Ishikawa (cell line): ENCODE results near the gene CNTN4.

Source experiments
- CREB1 ChIP-seq: IDR thresholded peaks from 2 replicates; pipeline ENCODE4 v1.6.1; 2012; ENCODE audit warnings: low read depth
- EP300 ChIP-seq: IDR thresholded peaks from 2 replicates; pipeline ENCODE4 v1.6.1; 2012; ENCODE audit warnings: borderline replicate concordance
- FOXM1 ChIP-seq: IDR thresholded peaks from 2 replicates; pipeline ENCODE4 v1.6.1; 2012; ENCODE audit warnings: low read depth, borderline replicate concordance
- RAD21 ChIP-seq: IDR thresholded peaks from 2 replicates; pipeline ENCODE4 v1.6.1; 2012; ENCODE audit warnings: low read depth
- TAF1 ChIP-seq: IDR thresholded peaks from 2 replicates; pipeline ENCODE4 v1.6.1; 2012; ENCODE audit warnings: low read depth, mild to moderate bottlenecking
- TCF12 ChIP-seq: IDR thresholded peaks from 2 replicates; pipeline ENCODE4 v1.6.1; 2012; ENCODE audit warnings: low read depth
- TEAD4 ChIP-seq: IDR thresholded peaks from 2 replicates; pipeline ENCODE4 v1.6.1; 2012
- YY1 ChIP-seq: IDR thresholded peaks from 2 replicates; pipeline ENCODE4 v1.6.1; 2012; ENCODE audit warnings: low read depth
- TF ChIP-seq, protein P1 (sequence below): IDR thresholded peaks from 2 replicates; pipeline ENCODE4 v1.6.1; 2012
- TF ChIP-seq, protein P2 (sequence below): IDR thresholded peaks from 2 replicates; pipeline ENCODE4 v1.6.1; 2012
- TF ChIP-seq, protein P3 (sequence below): IDR thresholded peaks from 2 replicates; pipeline ENCODE4 v1.6.1; 2012; ENCODE audit warnings: low read depth, mild to moderate bottlenecking

DNA sequence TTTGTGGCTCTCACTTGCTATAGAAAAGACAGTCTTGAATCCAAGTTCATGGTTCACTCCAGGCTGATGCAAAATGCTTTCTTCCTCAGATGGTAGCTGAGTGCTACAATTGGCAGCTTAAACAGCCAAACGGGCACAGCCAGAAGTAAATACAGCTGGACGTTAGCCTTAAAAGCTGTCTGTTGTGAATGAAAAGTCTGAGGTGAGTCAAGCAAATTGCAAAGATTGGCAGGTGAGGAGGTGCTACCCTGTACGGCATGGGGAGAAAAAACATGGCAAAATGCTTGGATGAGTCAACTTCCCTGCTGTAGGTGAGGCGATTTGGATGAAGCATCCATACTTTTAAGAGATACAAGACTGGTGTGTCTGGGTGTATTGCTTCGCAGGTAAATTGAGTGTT lies 971.1 kb downstream of the CNTN4 start:
- TF ChIP-seq RAD21 = no peak
- TF ChIP-seq, protein P1, sequence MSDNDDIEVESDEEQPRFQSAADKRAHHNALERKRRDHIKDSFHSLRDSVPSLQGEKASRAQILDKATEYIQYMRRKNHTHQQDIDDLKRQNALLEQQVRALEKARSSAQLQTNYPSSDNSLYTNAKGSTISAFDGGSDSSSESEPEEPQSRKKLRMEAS = no peak
- no peak for TF ChIP-seq YY1
- no peak for TF ChIP-seq TAF1
- no peak for TF ChIP-seq CREB1
- TF ChIP-seq, protein P2, sequence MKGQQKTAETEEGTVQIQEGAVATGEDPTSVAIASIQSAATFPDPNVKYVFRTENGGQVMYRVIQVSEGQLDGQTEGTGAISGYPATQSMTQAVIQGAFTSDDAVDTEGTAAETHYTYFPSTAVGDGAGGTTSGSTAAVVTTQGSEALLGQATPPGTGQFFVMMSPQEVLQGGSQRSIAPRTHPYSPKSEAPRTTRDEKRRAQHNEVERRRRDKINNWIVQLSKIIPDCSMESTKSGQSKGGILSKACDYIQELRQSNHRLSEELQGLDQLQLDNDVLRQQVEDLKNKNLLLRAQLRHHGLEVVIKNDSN = no peak
- no peak for TF ChIP-seq FOXM1
- TF ChIP-seq, protein P3, sequence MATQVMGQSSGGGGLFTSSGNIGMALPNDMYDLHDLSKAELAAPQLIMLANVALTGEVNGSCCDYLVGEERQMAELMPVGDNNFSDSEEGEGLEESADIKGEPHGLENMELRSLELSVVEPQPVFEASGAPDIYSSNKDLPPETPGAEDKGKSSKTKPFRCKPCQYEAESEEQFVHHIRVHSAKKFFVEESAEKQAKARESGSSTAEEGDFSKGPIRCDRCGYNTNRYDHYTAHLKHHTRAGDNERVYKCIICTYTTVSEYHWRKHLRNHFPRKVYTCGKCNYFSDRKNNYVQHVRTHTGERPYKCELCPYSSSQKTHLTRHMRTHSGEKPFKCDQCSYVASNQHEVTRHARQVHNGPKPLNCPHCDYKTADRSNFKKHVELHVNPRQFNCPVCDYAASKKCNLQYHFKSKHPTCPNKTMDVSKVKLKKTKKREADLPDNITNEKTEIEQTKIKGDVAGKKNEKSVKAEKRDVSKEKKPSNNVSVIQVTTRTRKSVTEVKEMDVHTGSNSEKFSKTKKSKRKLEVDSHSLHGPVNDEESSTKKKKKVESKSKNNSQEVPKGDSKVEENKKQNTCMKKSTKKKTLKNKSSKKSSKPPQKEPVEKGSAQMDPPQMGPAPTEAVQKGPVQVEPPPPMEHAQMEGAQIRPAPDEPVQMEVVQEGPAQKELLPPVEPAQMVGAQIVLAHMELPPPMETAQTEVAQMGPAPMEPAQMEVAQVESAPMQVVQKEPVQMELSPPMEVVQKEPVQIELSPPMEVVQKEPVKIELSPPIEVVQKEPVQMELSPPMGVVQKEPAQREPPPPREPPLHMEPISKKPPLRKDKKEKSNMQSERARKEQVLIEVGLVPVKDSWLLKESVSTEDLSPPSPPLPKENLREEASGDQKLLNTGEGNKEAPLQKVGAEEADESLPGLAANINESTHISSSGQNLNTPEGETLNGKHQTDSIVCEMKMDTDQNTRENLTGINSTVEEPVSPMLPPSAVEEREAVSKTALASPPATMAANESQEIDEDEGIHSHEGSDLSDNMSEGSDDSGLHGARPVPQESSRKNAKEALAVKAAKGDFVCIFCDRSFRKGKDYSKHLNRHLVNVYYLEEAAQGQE = no peak
- no peak for TF ChIP-seq EP300
- no peak for TF ChIP-seq TCF12
- no peak for TF ChIP-seq TEAD4
